BLaER1 (cell line): Measurements from ENCODE around the gene HMGCS2.

Experiments
- H3K27ac ChIP-seq: shearing (Covaris generic); formaldehyde crosslinking; 2 replicates; pipeline ENCODE4 v1.8.1; 2022
- H3K27me3 ChIP-seq: shearing (Covaris generic); formaldehyde crosslinking; 2 replicates; pipeline ENCODE4 v1.8.1; 2022
- H3K36me3 ChIP-seq: shearing (Covaris generic); formaldehyde crosslinking; 2 replicates; pipeline ENCODE4 v1.8.1; 2022
- H3K4me1 ChIP-seq: shearing (Covaris generic); formaldehyde crosslinking; 2 replicates; pipeline ENCODE4 v1.8.1; 2022
- H3K4me2 ChIP-seq: shearing (Covaris generic); formaldehyde crosslinking; 2 replicates; pipeline ENCODE4 v1.8.1; 2022
- H3K4me3 ChIP-seq: shearing (Covaris generic); formaldehyde crosslinking; 2 replicates; pipeline ENCODE4 v1.8.1; 2022
- H3K9ac ChIP-seq: shearing (Covaris generic); formaldehyde crosslinking; 2 replicates; pipeline ENCODE4 v1.8.1; 2022
- H3K9me3 ChIP-seq: shearing (Covaris generic); formaldehyde crosslinking; 2 replicates; pipeline ENCODE4 v1.8.1; 2022
- H4K20me1 ChIP-seq: shearing (Covaris generic); formaldehyde crosslinking; 2 replicates; pipeline ENCODE4 v1.8.1; 2022
- Cebpa-rat ChIP-seq: shearing (Covaris generic); IDR thresholded peaks from 2 replicates; pipeline ENCODE4 v1.8.1; 2022

The HMGCS2 gene

DNA sequence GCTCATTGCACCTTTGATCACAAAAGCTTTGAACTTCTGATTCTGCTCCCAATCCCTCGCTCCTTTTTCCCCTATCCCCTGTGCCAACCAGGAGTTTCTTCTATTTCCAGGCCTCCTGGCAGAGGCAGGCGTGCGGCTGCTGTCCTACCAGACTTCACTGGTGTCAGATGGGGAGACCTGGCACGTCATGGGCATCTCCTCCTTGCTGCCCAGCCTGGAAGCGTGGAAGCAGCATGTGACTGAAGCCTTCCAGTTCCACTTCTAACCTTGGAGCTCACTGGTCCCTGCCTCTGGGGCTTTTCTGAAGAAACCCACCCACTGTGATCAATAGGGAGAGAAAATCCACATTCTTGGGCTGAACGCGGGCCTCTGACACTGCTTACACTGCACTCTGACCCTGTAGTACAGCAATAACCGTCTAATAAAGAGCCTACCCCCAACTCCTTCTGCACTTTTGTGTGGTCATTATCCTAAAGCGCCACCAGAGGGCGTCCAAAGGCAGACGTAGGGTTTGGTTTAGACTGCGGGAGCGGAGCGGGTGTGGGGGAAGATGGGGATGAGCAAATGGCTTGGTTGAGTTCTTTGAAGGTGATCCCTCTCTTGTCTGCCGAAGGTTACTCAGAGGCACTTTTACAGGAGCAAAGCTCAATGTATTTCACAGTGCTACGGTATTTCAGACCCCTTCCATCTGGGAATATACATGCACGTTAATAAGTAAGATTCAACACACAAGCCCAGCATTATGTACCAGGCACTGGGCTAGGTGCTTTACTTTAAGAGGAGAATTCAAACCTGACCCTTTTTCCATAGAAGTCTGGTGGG lies 24.7 kb downstream of the HMGCS2 start:
- Histone ChIP-seq H3K36me3 (peaks cover 70% of the 10 kb centered on the region), H3K4me1 (peaks cover 12% of the 10 kb centered on the region; the same call in 1 of the 2 replicates), H4K20me1 (peaks cover 59% of the 10 kb centered on the region), H3K9ac (no peak overlapping the region), H3K27me3 (no peaks in the 10 kb centered on the region), H3K9me3 (no peaks in the 10 kb centered on the region), H3K4me2 (no peak overlapping the region), H3K4me3 (no peak overlapping the region), H3K27ac (no peak overlapping the region)
- no peak for TF ChIP-seq Cebpa-rat

DNA sequence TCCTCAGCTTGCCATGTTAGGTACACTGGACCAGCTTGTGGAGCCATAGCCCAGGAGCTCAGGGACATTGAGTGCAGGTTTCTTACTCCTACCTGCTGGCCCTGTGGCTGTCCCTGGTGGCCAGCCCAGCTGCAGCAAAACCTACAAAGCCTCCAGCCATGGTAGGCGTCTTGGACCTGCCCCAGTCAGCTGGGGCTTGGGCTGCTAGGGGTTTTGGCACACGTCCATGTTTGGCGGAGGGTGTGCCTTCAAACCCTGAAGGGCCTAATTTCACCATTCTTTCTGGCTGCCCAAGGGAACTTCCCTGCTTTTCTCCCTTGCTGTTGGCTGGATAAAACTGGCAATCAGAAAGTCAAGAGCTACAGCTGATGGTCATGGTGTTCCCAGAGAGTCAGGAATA lies 25.4 kb downstream of the HMGCS2 start:
- Histone ChIP-seq H4K20me1 (peaks cover 61% of the 10 kb centered on the region), H3K4me1 (peaks cover 12% of the 10 kb centered on the region; the same call in 1 of the 2 replicates), H3K4me3 (no peak overlapping the region), H3K9ac (no peak overlapping the region), H3K4me2 (no peak overlapping the region), H3K27me3 (no peaks in the 10 kb centered on the region), H3K9me3 (no peaks in the 10 kb centered on the region), H3K27ac (no peak overlapping the region), H3K36me3 (peaks cover 76% of the 10 kb centered on the region)
- TF ChIP-seq Cebpa-rat, result no peak

DNA sequence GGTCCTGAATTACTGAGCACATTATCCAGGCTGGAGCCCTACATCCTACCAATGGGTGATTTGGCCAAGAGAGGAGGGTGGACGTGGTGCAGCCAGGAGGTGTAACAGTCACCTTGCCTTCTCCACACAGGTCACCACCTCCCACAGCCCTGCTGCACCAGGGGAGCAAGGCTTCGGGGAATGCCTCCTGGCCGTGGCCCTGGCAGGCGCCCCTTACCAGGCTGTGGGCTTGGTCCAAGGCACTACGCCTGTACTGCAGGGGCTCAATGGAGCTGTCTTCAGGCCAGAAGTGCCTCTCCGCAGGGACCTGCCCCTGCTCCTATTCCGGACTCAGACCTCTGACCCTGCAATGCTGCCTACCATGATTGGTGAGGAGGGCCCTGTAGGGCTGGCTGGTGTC lies 26.0 kb downstream of the HMGCS2 start:
- no peak overlapping the region for H3K27ac ChIP-seq
- H3K9me3 ChIP-seq, result no peaks in the 10 kb centered on the region
- H4K20me1 ChIP-seq, result peaks cover 67% of the 10 kb centered on the region
- H3K4me1 ChIP-seq, result peaks cover 12% of the 10 kb centered on the region; the same call in 1 of the 2 replicates
- no peaks in the 10 kb centered on the region for H3K27me3 ChIP-seq
- H3K9ac ChIP-seq, result no peak overlapping the region
- peaks cover 83% of the 10 kb centered on the region for H3K36me3 ChIP-seq
- TF ChIP-seq Cebpa-rat, result no peak
- H3K4me3 ChIP-seq, result no peak overlapping the region
- no peak overlapping the region for H3K4me2 ChIP-seq

DNA sequence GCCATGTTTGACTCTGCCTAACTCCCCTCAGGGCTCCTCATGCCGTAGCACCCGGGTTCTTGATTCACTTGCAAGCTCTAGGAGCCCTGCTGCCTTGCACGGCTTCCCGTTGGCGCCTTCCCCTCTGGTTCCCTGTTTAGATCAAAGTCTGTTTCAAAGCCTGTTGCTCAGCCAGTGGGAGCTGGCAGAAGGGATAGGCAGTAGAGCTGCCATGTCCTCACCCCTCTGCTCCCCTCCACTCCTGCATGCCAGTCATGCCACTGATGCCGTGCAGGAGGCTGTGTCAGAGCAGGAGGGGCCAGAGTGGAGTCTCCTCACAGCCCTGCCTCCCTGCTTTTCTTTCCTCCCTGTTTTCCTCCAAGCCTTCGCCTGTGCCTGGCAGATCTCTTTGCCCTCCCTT lies 26.5 kb downstream of the HMGCS2 start:
- Histone ChIP-seq H3K4me2 (no peak overlapping the region), H3K9ac (no peak overlapping the region), H3K27me3 (no peaks in the 10 kb centered on the region), H3K27ac (no peak overlapping the region), H3K9me3 (no peaks in the 10 kb centered on the region), H3K4me3 (no peak overlapping the region), H3K4me1 (peaks cover 12% of the 10 kb centered on the region; the same call in 1 of the 2 replicates), H3K36me3 (peaks cover 88% of the 10 kb centered on the region), H4K20me1 (peaks cover 72% of the 10 kb centered on the region)
- no peak for TF ChIP-seq Cebpa-rat

DNA sequence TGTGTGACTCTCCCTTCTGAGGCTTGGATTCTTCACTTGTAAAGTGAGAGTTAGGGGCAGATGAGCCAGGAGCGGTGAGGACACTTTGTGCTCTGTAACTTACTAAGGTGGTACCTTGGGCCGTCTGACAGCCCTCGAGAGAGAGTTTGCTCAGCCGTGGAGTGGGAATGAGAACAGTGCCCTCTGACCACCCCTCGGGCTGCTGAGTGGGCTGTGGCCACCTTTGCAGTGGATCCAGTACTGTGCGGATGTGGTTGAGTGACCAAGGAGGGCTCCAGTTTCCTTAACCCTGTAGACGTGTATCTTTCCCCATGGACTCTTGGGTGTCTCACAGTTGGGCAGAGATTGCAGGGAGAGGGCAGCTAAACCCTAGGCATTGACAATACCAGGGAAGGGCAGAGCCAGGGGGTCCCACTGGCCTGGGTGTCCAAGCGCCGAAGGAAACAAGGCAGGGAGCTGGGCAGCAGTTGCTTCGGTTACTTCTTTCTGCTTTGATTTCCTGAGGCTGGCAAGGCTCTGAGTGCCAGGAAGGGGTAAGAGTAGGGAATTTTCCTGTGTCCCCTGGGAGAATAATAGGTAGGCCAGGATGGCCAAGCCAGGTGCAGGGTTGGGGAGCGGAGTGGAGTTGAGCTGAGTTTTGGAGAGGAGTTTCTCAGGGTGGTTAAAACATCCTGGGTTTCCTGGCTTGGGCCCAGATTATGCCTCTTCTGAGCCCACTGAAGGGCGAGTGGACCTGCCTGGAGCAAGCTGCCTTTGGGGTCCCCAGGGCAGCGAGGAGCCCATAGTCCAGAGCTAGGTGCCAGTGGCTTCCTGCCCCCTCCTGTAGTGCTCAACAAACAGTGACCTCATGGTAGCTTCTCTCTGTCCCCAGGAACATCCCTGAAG lies 27.6 kb downstream of the HMGCS2 start:
- no peak overlapping the region for H3K9ac ChIP-seq
- no peak overlapping the region for H3K4me2 ChIP-seq
- H3K36me3 ChIP-seq, result peaks cover 94% of the 10 kb centered on the region
- H3K27me3 ChIP-seq, result no peaks in the 10 kb centered on the region
- H3K4me1 ChIP-seq, result peaks cover 12% of the 10 kb centered on the region; the same call in 1 of the 2 replicates
- H3K9me3 ChIP-seq, result no peaks in the 10 kb centered on the region
- H3K27ac ChIP-seq, result no peak overlapping the region
- H3K4me3 ChIP-seq, result no peak overlapping the region
- TF ChIP-seq Cebpa-rat, result no peak
- peaks cover 83% of the 10 kb centered on the region for H4K20me1 ChIP-seq

GRCh38 chr1:119740261-119740660 lies 28.4 kb downstream of the HMGCS2 start:
- no peak overlapping the region for H3K4me3 ChIP-seq
- TF ChIP-seq Cebpa-rat, result no peak
- no peak overlapping the region for H3K9ac ChIP-seq
- H3K9me3 ChIP-seq, result no peaks in the 10 kb centered on the region
- H3K27ac ChIP-seq, result no peak overlapping the region
- H3K36me3 ChIP-seq, result peaks cover 99% of the 10 kb centered on the region
- no peak overlapping the region for H3K4me2 ChIP-seq
- peaks cover 4% of the 10 kb centered on the region; the same call in 1 of the 2 replicates for H3K4me1 ChIP-seq
- peaks cover 92% of the 10 kb centered on the region for H4K20me1 ChIP-seq
- no peaks in the 10 kb centered on the region for H3K27me3 ChIP-seq

- no peak for TF ChIP-seq Cebpa-rat
- peaks cover 99% of the 10 kb centered on the region for H3K36me3 ChIP-seq
Observed at GRCh38 chr1:119739150-119739549, 29.6 kb downstream of the HMGCS2 start.

DNA sequence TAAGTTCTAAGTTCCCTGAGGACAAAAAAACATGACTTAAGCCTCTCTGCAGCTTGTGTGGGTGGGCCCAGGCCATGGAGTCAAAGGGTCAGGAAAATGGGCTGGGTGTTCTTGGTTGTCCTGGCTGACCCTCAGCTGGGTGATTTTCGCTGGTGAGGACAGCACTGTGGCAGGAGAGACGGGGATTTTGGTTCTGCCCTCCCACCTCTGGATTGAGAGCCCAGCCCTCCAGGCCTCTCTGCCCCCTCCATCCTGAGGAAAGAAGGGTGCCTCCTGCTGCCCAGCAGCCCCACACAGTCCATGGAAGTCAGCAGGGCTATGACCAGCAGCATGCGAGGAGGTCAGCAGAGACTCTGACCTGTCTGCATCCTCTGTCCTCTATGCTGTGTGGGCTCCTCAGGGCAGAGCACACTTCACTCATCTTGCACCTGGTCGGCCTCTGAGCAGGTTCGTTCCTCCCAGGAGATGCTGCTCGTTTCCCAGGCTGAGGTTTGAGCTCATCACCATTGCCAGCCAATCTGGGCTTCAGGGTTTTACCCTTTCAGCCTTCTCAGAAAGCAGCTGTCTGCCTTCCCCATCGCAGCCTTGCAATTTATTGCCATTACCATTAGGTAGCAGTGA lies 30.5 kb downstream of the HMGCS2 start:
- Histone ChIP-seq H3K4me2 (no peak overlapping the region), H3K36me3 (peaks cover 99% of the 10 kb centered on the region), H3K27ac (no peak overlapping the region), H3K4me3 (no peak overlapping the region), H4K20me1 (peaks cover 90% of the 10 kb centered on the region), H3K27me3 (no peaks in the 10 kb centered on the region), H3K9ac (no peak overlapping the region), H3K9me3 (no peaks in the 10 kb centered on the region), H3K4me1 (no peaks in the 10 kb centered on the region)
- no peak for TF ChIP-seq Cebpa-rat

More at GRCh38 chr1:119739150-119739549, 29.6 kb downstream of the HMGCS2 start:
- Histone ChIP-seq H3K27ac (no peak overlapping the region), H3K9me3 (no peaks in the 10 kb centered on the region), H3K4me1 (no peaks in the 10 kb centered on the region), H3K9ac (no peak overlapping the region), H4K20me1 (peaks cover 90% of the 10 kb centered on the region), H3K4me3 (no peak overlapping the region), H3K4me2 (no peak overlapping the region), H3K27me3 (no peaks in the 10 kb centered on the region)

GRCh38 chr1:119737040-119737682 lies 31.5 kb downstream of the HMGCS2 start:
- no peak overlapping the region for H3K9ac ChIP-seq
- H3K4me1 ChIP-seq, result no peaks in the 10 kb centered on the region
- no peak overlapping the region for H3K4me3 ChIP-seq
- peaks cover 90% of the 10 kb centered on the region for H4K20me1 ChIP-seq
- H3K4me2 ChIP-seq, result no peak overlapping the region
- no peak for TF ChIP-seq Cebpa-rat
- no peaks in the 10 kb centered on the region for H3K9me3 ChIP-seq
- no peak overlapping the region for H3K27ac ChIP-seq
- no peaks in the 10 kb centered on the region for H3K27me3 ChIP-seq
- H3K36me3 ChIP-seq, result peaks cover 99% of the 10 kb centered on the region
